ENCODE results near the gene TPPP3. TPM values are rescaled to one million over a fixed set of nuclear protein-coding genes. Genes with fewer than 3 reads are reported as not detected.

TPPP3 gene
- total RNA-seq, 1 donor from 2014 or later = not detected

- intact Hi-C loops (cut with micrococcal nuclease) = no loop called here
- Mint-ChIP-seq H3K27me3 (ENCODE audit: insufficient read depth) (peaks cover 9% of the 10 kb centered on the region), H3K4me1 (ENCODE audit: low read depth) (no peaks in the 10 kb centered on the region), H3K9me3 (no peaks in the 10 kb centered on the region), H3K4me3 (no peak overlapping the region), H3K36me3 (ENCODE audit: low read depth) (no peaks in the 10 kb centered on the region), H3K27ac (no peak overlapping the region)
- no peak for DNase-seq (ENCODE audit: low spot score)
These were observed 14.0 kb upstream of the TPPP3 start for GRCh38 chr16:67407176-67407787.

GRCh38 chr16:67406111-67406971 is 13.0 kb upstream of the TPPP3 start:
- Mint-ChIP-seq H3K4me3 (no peak overlapping the region), H3K36me3 (ENCODE audit: low read depth) (no peaks in the 10 kb centered on the region), H3K4me1 (ENCODE audit: low read depth) (no peaks in the 10 kb centered on the region), H3K27ac (no peak overlapping the region), H3K9me3 (no peaks in the 10 kb centered on the region), H3K27me3 (ENCODE audit: insufficient read depth) (peaks cover 14% of the 10 kb centered on the region)
- no peak for DNase-seq (ENCODE audit: low spot score)
- intact Hi-C loops (cut with micrococcal nuclease) = no loop called here

DNA sequence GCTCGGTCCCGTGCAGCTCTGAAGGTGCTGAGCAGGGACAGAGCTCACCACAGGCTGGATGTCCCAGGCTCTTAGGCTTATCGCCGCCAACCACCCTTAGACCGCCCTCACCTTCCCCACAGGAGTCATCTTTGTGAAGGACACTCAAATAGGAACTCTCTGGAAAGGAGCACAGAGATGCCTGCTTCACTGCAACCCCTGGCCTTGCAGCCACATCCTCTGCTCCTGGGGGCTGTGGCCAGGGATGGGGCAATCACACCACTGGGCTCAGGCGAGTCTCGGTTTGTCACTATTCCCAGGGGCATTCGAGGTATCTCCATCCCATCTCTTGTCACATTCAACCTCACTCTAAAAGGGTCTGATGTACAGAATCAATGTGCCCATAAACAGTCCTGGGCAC is 12.0 kb upstream of the TPPP3 start:
- Mint-ChIP-seq H3K9me3 (no peaks in the 10 kb centered on the region), H3K36me3 (ENCODE audit: low read depth) (no peaks in the 10 kb centered on the region), H3K4me3 (no peak overlapping the region), H3K4me1 (ENCODE audit: low read depth) (no peaks in the 10 kb centered on the region), H3K27me3 (ENCODE audit: insufficient read depth) (peaks cover 15% of the 10 kb centered on the region), H3K27ac (no peak overlapping the region)
- DNase-seq (ENCODE audit: low spot score) = no peak
- intact Hi-C loops (cut with micrococcal nuclease) = no loop called here

DNA sequence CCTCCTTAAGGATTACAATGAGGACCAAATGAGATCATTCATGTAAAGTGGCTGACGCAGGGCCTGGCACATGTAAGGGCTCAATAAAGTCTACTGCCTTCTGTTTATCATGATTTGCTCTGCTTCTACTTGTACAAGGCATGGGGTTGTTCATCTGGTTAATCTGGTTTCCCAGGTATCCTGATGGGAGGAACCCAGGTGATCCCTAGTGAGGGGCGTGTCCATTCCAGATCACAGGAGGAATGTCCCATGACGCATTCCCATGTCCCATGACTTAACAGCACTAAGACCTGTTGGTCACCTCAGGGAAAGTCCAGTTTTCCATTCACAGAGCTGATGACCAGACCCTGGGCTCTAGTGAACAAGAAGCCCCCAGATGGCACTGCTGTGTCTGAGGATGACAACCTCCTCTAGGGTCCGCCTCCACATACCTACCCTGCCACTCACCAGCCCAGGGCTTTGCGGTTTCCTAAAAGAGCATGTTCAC is 11.5 kb upstream of the TPPP3 start:
- H3K4me1 Mint-ChIP-seq (ENCODE audit: low read depth) = no peaks in the 10 kb centered on the region
- intact Hi-C loops (cut with micrococcal nuclease) = no loop called here
- no peak overlapping the region for H3K4me3 Mint-ChIP-seq
- no peak for DNase-seq (ENCODE audit: low spot score)
- no peaks in the 10 kb centered on the region for H3K36me3 Mint-ChIP-seq (ENCODE audit: low read depth)
- H3K27ac Mint-ChIP-seq = peak overlapping the region; percentile 46
- no peaks in the 10 kb centered on the region for H3K9me3 Mint-ChIP-seq
- peaks cover 15% of the 10 kb centered on the region for H3K27me3 Mint-ChIP-seq (ENCODE audit: insufficient read depth)

- no peak overlapping the region for H3K27ac Mint-ChIP-seq
- DNase-seq (ENCODE audit: low spot score) = no peak
- H3K4me3 Mint-ChIP-seq = no peak overlapping the region
- no peaks in the 10 kb centered on the region for H3K9me3 Mint-ChIP-seq
- H3K36me3 Mint-ChIP-seq (ENCODE audit: low read depth) = no peaks in the 10 kb centered on the region
- intact Hi-C loops (cut with micrococcal nuclease) = no loop called here
- H3K27me3 Mint-ChIP-seq (ENCODE audit: insufficient read depth) = peaks cover 15% of the 10 kb centered on the region
- H3K4me1 Mint-ChIP-seq (ENCODE audit: low read depth) = no peaks in the 10 kb centered on the region
These were observed 10.8 kb upstream of the TPPP3 start for GRCh38 chr16:67403976-67404555.

DNA sequence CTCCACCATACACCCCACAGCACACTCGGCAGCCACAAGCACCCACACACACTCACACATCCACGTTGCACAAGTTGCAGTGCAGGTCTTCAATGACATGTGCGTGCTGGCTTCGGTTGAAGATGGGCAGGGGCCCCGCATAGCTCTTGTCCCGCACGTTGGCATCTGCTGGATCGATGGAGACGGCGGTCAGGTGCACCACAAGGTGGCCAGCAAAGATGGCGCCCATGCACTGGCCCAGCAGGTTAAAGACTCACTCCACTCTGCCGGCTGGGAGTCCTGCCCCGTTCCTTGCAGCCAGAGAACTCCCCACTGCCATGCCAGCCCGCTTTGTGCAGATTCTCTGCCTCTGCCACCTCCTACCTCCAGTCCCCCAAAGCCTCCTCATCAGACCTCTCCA is 7.6 kb upstream of the TPPP3 start:
- Mint-ChIP-seq H3K36me3 (ENCODE audit: low read depth) (no peaks in the 10 kb centered on the region), H3K27ac (no peak overlapping the region)
- intact Hi-C loops (cut with micrococcal nuclease) = no loop called here

DNA sequence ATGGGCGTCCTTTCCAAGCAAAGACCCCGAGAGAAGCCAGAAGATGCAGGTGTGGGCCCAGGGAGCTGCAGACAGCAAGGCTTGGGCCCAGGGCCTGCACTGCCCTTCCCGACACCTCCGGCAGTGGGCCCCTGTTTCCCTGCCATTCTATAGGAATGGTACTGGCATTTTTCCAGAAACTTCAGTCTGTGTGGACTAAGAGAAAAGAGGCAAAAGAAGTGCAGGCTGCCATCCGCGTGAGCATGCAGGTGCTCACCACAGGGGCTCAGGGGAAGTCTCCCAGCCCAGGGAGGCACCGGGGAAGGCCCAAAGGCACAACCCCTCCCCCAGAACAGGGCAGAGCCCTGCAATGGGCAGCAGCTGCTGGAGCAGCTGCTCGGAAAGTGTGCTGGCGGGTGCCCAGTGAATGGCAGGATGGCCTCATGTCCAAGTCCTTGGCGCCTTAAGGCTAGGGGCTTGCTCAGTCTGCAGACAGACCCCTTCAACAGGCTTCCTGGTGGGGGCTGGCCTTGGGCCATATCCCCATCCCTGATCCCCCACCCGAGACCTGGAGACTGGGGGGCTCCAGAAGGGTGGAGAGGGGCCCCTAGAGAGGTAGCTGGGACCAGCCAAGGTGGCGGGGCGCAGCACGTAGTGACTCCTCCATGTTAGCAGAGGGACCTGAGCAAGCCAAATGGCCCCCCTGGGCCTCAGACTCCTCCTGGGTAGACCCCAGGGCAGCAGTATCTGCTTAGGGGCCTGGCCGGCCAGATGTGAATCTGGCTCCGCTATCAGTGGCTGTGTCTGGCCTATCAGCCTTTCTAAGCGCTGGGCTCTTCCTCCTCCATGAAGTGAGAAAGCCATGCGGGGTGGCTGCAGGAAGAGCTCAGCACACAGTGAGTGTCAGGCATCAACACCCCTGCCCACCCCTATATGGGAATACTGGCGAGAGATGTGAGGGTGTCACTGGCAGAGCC is 6.7 kb upstream of the TPPP3 start:
- H3K27me3 Mint-ChIP-seq (ENCODE audit: insufficient read depth) = peaks cover 24% of the 10 kb centered on the region
- H3K4me3 Mint-ChIP-seq = no peak overlapping the region
- intact Hi-C loops (cut with micrococcal nuclease) = loop anchor here (1.0 kb wide), 2 partner anchors 121 to 140 kb away; partner anchors contain the start of gene PLEKHG4
- no peaks in the 10 kb centered on the region for H3K4me1 Mint-ChIP-seq (ENCODE audit: low read depth)
- no peaks in the 10 kb centered on the region for H3K9me3 Mint-ChIP-seq
- H3K36me3 Mint-ChIP-seq (ENCODE audit: low read depth) = no peaks in the 10 kb centered on the region
- DNase-seq (ENCODE audit: low spot score) = no peak
- no peak overlapping the region for H3K27ac Mint-ChIP-seq

More for the DNA sequence above, 7.6 kb upstream of the TPPP3 start:
- H3K4me1 Mint-ChIP-seq (ENCODE audit: low read depth) = no peaks in the 10 kb centered on the region
- peaks cover 15% of the 10 kb centered on the region for H3K27me3 Mint-ChIP-seq (ENCODE audit: insufficient read depth)
- no peak overlapping the region for H3K4me3 Mint-ChIP-seq
- H3K9me3 Mint-ChIP-seq = no peaks in the 10 kb centered on the region
- DNase-seq (ENCODE audit: low spot score) = no peak

DNA sequence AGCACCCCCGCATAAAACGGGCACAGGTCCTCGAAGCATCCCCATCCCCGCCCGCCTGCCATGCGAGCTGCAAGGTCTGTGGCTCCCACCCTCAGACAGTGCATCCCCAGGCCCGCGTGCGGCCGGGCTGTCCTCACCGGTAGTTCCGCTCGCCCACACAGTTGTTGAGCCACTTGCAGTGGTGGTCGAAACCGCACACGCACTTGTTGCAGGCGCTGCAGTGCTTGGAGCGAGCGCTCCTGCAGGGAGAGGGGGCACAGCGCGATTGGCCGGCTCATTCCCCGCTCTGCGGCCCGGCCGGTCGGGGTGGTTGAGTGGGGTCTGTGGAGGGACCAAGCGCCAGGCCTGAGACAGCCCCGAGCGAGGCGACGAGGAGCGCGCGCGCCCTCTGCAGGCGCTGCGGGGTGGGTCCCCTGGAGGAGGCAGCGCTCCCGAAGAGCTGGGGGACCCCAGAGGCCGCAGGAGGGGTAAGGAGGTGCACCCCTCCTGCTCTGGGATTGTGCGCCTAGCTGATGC is 6.0 kb upstream of the TPPP3 start:
- Mint-ChIP-seq H3K4me1 (ENCODE audit: low read depth) (peaks cover 1% of the 10 kb centered on the region), H3K27me3 (ENCODE audit: insufficient read depth) (peaks cover 28% of the 10 kb centered on the region), H3K4me3 (no peak overlapping the region), H3K36me3 (ENCODE audit: low read depth) (no peaks in the 10 kb centered on the region), H3K27ac (no peak overlapping the region), H3K9me3 (no peaks in the 10 kb centered on the region)
- intact Hi-C loops (cut with micrococcal nuclease) = loop anchor here (1.0 kb wide), 2 partner anchors 120 to 139 kb away; partner anchors contain the start of gene PLEKHG4
- peak; percentile 38 for DNase-seq (ENCODE audit: low spot score)

- no peaks in the 10 kb centered on the region for H3K36me3 Mint-ChIP-seq (ENCODE audit: low read depth)
- DNase-seq (ENCODE audit: low spot score) = no peak
- H3K27me3 Mint-ChIP-seq (ENCODE audit: insufficient read depth) = peaks cover 34% of the 10 kb centered on the region
- H3K9me3 Mint-ChIP-seq = no peaks in the 10 kb centered on the region
- intact Hi-C loops (cut with micrococcal nuclease) = loop anchor here (1.0 kb wide), 2 partner anchors 119 to 138 kb away; partner anchors contain the start of gene PLEKHG4
- no peak overlapping the region for H3K4me3 Mint-ChIP-seq
- no peak overlapping the region for H3K27ac Mint-ChIP-seq
- H3K4me1 Mint-ChIP-seq (ENCODE audit: low read depth) = peaks cover 6% of the 10 kb centered on the region
These were observed 5.4 kb upstream of the TPPP3 start for GRCh38 chr16:67398546-67399217.

GRCh38 chr16:67397812-67398545 is 4.7 kb upstream of the TPPP3 start:
- no peak for DNase-seq (ENCODE audit: low spot score)
- H3K4me3 Mint-ChIP-seq = no peak overlapping the region
- no peaks in the 10 kb centered on the region for H3K36me3 Mint-ChIP-seq (ENCODE audit: low read depth)
- H3K9me3 Mint-ChIP-seq = no peaks in the 10 kb centered on the region
- H3K4me1 Mint-ChIP-seq (ENCODE audit: low read depth) = peaks cover 6% of the 10 kb centered on the region
- H3K27ac Mint-ChIP-seq = no peak overlapping the region
- intact Hi-C loops (cut with micrococcal nuclease) = no loop called here
- peaks cover 35% of the 10 kb centered on the region for H3K27me3 Mint-ChIP-seq (ENCODE audit: insufficient read depth)

- no peaks in the 10 kb centered on the region for H3K9me3 Mint-ChIP-seq
- H3K4me3 Mint-ChIP-seq = no peak overlapping the region
- no peak for DNase-seq (ENCODE audit: low spot score)
- H3K27me3 Mint-ChIP-seq (ENCODE audit: insufficient read depth) = peaks cover 38% of the 10 kb centered on the region
- no peak overlapping the region for H3K27ac Mint-ChIP-seq
- H3K4me1 Mint-ChIP-seq (ENCODE audit: low read depth) = peaks cover 6% of the 10 kb centered on the region
- intact Hi-C loops (cut with micrococcal nuclease) = no loop called here
- H3K36me3 Mint-ChIP-seq (ENCODE audit: low read depth) = no peaks in the 10 kb centered on the region
These were observed 3.9 kb upstream of the TPPP3 start for GRCh38 chr16:67397036-67397801.
